Activated T-helper 1 cell treated with Interleukin-2 at 50 U/mL for 16 hours (primary cell): Measurements from ENCODE around the gene BTBD10.
"Not testable (repeated sequence)": the region's sequence is repeated elsewhere in the genome, so short reads cannot be mapped to it uniquely, and the experiment has no call there.

ENCODE experiments used
- DNase-seq: peaks from one replicate; pipeline ENCODE4 v3.0.0-alpha.2; 2020; ENCODE audit warnings: low read depth

BTBD10 gene

DNA sequence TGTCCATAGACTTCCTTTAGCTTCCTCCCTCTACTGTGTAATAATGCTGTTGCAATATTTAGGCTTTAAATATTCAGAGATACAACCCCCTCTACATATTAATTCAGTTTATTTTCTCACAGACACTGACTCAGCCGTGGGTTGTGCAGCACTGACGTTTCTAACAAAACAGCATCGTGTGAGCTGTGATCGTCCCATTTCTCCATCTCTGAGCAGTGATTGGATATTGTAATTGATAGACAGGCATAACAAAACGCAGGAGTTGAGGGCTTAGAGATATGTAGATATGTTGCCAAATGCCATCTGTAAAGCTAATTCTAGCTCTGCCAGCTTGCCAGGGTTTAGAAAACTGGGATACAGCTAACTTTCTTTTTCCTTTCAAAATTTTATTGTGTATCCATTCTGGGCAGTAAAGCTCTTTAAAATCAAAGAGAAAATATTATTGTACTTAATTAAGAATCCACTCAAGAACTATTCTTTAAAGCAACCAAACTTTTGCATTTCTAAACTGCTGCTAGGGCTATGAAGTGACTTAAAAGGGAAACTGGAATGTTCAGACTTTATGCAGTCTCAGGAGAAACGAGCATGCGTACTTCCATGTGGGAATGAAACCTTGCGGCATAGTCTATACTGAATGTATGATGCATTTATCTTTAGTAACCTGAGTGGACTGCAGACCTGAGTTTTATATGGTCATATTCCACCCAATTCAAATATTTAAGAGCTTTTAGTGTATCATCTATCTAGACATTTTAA lies 22.7 kb downstream of the BTBD10 start:
- DNase-seq, result no peak

- no peak for DNase-seq
These were observed 24.7 kb downstream of the BTBD10 start for GRCh38 chr11:13438291-13438690.

- DNase-seq, result not testable (repeated sequence)
These were observed 26.2 kb downstream of the BTBD10 start for GRCh38 chr11:13436836-13437235.

GRCh38 chr11:13434247-13435205 lies 28.5 kb downstream of the BTBD10 start:
- DNase-seq, result no peak

GRCh38 chr11:13433437-13433836 lies 29.6 kb downstream of the BTBD10 start:
- no peak for DNase-seq

DNA sequence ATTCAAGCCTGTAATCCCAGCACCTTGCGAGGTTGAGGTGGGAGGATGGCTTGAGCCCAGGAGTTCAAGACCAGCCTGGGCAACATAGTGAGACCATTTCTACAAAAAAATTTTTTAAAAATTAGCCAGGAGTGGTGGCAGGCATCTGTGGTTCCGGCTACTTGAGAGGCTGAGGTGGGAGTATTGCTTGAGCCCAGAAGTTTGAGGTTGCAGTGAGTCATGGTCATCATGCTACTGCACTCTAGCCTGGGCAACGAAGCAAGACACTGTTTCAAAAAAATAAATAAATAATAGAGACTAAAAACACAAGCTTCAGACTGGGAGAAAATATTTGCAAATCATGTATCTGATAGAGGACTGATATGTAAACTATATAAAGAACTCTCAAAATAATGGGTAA lies 33.2 kb downstream of the BTBD10 start:
- DNase-seq, result no peak

DNA sequence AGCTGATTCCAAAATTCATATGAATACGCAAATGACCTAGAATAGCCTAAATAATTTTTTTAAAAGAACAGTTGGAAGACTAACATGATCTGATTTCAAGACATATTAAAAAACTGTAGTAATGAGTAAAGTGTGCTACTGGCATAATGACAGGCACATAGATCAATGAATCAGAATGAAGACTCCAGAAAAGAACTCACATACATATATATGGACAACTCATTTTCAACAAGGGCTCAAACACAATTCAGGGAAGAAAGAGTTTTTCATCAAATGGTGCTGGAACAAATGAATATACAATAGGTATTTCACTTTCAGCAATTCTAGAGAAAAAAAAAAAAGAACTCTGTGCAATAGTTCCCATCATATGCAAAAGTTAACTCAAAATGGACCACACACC lies 33.7 kb downstream of the BTBD10 start:
- no peak for DNase-seq

DNA sequence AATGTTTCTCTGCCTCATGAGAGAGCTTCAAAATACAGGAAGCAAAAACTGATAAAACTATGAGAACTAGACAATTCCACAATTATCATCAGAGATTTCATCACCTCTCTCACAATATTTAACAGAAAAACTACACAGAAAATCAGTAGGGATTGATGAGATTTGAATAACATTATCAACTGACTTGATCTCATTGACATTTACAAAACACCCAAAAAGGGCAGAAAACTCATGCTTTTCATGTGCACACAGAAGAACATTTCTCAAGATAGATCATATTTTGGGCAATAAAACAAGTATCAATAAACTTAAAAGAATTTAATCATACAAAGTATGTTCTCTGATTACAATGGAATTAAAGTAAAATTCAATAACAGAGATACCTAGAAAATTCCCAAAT lies 35.6 kb downstream of the BTBD10 start:
- DNase-seq, result no peak

- no peak for DNase-seq
These were observed 39.6 kb downstream of the BTBD10 start for GRCh38 chr11:13423372-13423771.

DNA sequence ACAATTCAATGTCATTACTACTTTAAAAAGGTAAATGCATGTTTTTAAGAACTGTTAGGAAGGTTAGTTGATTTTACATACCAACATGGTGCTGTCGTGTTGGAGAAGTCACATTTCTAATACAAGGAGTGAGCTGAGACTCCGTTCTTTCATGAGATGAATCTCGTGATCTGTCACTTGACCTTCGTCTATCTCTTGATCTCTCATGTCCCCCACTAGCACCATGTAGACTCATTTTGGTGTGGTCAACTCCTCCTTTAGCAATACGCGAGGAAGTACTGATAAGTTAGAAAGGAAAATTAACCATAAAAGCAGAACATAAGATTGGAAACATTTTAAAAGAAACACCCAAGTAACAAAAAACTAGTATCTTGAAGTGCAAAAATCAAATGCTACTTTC lies 41.5 kb downstream of the BTBD10 start:
- no peak for DNase-seq

DNA sequence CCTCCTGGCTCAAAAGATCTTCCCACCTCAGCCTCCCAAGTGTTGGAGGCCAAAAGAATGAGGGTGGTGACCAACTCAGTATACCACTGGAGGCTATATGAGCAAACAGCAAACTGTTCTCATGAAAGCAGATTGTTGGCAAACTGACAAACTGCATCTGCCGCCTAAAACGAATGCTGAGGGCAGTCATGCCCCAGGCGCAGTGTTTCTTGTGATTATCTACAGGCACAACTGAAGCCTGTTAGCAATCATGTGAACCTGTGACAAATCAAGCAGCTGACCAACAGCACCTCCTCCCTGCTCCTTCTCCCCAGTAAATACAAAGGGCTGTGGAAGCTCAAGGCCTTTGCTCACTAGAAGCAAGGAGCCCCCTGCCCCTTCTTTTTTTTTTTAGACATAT lies 47.8 kb downstream of the BTBD10 start:
- no peak for DNase-seq

GRCh38 chr11:13405220-13405619 lies 57.8 kb downstream of the BTBD10 start:
- no peak for DNase-seq

DNA sequence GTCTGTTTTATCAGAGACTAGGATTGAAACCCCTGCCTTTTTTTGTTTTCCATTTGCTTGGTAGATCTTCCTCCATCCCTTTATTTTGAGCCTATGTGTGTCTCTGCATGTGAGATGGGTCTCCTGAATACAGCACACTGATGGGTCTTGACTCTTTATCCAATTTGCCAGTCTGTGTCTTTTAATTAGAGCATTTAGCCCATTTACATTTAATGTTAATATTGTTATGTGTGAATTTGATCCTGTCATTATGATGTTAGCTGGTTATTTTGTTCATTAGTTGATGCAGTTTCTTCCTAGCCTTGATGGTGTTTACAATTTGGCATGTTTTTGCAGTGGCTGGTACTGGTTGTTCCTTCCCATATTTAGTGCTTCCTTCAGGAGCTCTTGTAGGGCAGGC lies 64.7 kb downstream of the BTBD10 start:
- DNase-seq, result not testable (repeated sequence)

DNA sequence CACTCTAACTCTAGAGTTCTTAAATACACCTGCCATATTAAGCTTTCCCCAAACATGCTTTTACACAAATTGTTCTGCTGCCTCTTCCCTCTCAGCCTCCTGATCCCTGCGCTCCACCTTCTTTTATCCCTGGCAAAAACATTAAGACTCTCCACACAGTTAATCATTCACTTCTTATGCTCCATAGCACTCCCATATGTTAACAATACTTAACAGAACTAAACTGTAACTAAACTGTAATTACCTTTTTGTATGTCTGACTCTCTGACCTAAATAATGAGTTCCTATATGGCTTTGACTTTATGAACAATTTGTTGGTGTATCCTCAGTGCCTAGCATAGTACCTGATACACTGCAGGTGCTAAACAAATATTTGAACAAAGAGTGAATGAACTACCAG lies 71.8 kb downstream of the BTBD10 start:
- DNase-seq, result no peak

GRCh38 chr11:13388741-13389140 lies 74.3 kb downstream of the BTBD10 start:
- no peak for DNase-seq

GRCh38 chr11:13386567-13386966 lies 76.5 kb downstream of the BTBD10 start:
- DNase-seq, result no peak

- DNase-seq, result no peak
These were observed 77.9 kb downstream of the BTBD10 start for GRCh38 chr11:13384908-13385640.

DNA sequence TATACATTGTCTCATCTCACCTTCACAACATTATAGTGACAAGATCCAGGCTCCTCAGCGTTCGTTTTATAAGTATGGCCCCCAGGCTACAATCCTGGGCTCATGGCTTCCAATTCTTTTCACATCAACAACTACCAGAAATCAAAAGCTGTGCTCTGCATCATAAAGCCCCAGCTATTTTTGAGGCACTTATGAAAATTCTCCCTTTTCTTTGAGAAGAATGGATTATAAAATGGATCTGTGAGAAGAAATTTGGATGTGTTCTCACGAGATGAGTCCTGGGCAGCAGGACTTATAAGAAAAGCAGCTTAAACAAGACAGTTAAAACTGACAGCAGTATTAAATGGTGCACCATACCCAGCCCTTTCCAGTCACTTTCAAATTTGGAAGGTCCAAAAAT lies 80.3 kb downstream of the BTBD10 start:
- no peak for DNase-seq

- no peak for DNase-seq
These were observed 82.3 kb downstream of the BTBD10 start for GRCh38 chr11:13380731-13381130.

- DNase-seq, result no peak
These were observed 84.7 kb downstream of the BTBD10 start for GRCh38 chr11:13378316-13378715.

GRCh38 chr11:13376838-13377237 lies 86.2 kb downstream of the BTBD10 start:
- no peak for DNase-seq

- no peak for DNase-seq
These were observed 86.6 kb downstream of the BTBD10 start for GRCh38 chr11:13376402-13376801.

- DNase-seq, result no peak
These were observed 87.2 kb downstream of the BTBD10 start for GRCh38 chr11:13375798-13376197.
